HG03439 (cell line): Measurements from ENCODE around the gene LOXHD1.

Experiments used
- ATAC-seq: cut with Tn5 transposase; IDR thresholded peaks from one replicate; pipeline ENCODE4 v1.9.1; 2021; ENCODE audit warnings: mild to moderate bottlenecking, moderate library complexity; ENCODE audit not compliant: unreplicated experiment

LOXHD1 gene

DNA sequence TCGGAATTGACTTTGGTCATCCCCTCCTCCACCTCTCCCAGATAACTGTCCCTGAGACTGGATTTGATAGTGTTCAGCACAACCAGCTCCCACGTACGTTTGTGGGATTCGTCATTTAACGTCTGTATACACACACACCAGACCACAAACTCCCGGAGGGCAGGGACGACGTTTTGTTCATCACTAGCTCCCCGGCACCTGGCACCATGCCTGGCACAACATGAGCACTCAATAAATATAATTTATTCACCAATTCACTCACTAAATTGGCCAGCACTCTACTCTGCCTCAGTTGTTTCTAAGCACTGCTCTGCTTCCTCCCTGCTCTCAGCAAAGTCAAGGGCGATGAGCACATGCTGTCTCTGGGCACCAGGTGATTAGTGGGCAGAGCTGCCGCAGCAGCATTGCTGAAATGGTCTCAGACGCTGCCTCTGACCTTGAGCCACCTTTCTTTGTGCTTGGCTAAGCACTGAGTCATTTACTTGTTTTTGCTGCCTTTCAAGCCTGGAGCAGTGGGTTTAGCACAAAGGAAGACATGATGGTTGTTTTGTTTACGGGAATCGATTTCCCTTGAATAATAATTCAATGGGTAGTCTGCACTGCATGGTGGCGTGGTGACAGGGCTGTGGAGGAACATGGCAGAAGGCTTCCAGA lies 19.3 kb upstream of the LOXHD1 start:
- no peak for ATAC-seq

DNA sequence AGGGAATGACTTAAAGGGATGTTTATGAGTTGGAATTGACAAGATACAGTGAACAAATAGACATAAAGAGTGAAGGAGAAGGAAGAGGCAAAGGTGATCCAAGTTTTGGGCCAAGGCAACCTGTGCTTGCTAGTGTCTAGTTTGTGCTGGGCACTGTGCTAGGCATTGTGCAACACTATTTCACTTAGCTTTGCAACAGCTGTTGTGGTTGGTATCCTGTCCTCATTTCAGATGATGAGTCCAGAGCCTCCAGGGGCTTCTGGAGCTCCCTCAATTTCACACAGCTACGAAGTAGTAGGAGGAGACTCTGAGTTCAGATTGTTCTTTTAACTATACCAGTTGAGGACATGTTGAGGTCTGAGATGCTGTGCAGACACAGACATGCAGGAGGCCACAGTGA lies 18.1 kb upstream of the LOXHD1 start:
- no peak for ATAC-seq

GRCh38 chr18:46672062-46672970 lies 15.3 kb upstream of the LOXHD1 start:
- ATAC-seq: no peak

DNA sequence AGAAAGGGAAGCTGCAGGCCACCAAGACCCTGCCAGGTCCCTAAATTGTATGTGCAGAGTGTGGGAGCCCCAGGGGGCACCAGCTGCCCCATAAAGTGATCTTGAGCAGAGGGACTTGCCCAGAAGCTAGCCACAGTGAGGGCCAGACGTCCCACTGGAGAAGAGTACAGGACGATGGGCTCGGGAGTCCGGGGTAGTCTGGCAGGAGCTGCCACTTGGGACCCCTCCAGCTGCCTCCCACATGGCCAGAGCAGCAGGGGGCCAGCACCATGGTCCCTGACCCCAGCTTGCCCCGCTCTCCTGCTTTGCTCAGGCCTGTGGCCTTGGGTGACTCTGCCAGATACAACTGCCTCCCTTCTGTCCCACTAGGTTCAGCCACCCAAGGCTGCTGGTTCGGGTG lies 11.7 kb upstream of the LOXHD1 start:
- ATAC-seq: no peak

DNA sequence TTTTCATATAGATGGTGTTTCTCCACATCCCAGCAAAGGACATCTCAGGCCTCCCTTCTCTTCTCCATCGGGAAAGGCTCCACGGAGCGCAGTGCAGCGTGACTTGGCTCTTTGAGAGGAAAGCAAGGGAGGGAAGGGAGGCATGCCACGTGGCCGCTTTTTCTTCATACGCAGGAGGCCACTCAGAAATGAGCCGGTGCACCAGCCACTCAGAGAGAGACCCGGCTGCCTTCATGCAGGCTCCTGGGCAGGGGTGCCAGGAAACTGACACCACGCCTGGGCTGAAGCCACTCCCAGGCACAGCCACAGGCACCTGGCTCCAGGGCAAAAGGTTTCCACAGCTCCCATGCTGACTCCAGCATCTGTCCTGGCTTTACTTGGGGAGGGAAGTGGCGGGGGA lies 11.1 kb upstream of the LOXHD1 start:
- no peak for ATAC-seq

- no peak for ATAC-seq
Measured at GRCh38 chr18:46663539-46663938, 6.5 kb upstream of the LOXHD1 start.

GRCh38 chr18:46660957-46661749 lies 4.1 kb upstream of the LOXHD1 start:
- no peak for ATAC-seq

- no peak for ATAC-seq
Measured at GRCh38 chr18:46659484-46659883, 2.5 kb upstream of the LOXHD1 start.

DNA sequence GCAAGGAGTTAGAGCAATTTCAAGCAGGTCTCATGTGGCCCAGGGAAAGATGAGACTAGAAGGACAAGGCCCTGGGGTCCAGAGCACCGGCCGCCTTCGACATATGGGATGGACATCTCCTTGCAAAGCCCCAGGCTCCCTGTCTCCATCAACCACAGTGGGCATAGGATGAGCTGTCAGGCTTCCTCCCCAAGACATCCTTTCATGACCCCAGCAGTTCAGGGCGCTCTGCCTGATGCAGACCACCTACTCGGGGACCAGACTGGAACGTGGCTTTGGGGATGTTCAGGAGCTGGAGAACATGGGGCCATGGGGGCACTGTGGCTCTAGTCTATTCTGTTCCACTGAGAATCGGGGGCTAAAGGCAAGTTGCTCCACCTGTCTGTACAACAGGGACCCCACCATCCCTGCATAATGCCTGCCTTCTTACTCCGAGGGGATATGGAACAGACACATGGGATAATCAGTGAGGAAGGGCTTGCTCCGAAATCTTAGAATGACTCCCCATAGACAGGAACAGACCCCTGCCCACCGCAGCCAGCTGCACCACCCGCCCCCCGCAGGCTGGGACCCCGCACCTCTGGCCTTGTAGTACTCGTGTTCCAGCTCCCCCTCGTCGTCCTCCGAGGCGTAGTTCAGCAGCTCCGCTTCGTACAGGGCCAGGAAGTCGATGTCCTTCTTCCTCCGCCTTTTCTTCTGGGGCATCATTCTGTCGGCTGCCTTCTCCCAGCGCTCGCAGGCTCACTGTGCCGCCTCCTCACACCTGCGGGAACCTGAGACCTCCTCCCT lies 500 bp downstream of the LOXHD1 start:
- no peak for ATAC-seq

GRCh38 chr18:46652372-46652771 lies 4.6 kb downstream of the LOXHD1 start:
- no peak for ATAC-seq

DNA sequence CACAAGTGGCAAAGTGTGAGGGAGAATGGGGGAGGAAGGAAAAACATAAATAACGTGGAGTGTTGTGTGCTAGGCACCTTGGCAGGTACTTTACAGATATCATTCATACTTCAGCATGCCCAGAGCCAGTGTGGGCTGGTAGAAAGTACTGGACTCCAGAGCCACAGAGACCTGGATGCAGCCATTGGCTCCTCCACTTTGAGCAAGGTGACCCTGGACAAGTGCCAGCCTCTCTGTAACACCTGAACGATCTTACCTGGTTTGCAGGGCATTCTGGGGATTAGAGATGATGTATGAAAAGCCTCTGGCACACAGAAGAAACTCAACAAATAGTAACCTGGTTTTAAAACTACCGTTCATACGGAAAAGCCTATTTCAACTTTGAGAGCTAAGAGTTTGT lies 6.3 kb downstream of the LOXHD1 start:
- ATAC-seq: no peak

- ATAC-seq: no peak
Measured at GRCh38 chr18:46649071-46649862, 7.8 kb downstream of the LOXHD1 start.

DNA sequence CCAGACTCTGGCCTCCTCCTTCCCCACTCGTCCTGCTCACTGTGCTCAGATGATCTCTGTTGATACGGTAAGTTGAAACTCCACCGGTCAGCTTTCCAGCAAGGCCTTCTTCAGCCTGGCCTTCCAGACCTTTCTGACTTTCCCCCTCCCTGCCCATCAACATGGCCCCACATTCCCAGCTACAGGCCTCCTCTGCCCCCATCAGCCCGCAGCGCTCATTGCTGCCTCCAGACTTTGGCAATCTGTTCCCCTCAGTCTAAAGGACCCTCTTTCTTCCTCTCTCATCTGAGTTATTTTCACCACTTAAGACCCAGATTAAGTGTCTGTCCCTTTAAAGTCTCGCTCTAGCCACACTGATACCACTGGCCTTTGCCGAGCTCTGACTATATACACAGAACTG lies 10.6 kb downstream of the LOXHD1 start:
- ATAC-seq: no peak

DNA sequence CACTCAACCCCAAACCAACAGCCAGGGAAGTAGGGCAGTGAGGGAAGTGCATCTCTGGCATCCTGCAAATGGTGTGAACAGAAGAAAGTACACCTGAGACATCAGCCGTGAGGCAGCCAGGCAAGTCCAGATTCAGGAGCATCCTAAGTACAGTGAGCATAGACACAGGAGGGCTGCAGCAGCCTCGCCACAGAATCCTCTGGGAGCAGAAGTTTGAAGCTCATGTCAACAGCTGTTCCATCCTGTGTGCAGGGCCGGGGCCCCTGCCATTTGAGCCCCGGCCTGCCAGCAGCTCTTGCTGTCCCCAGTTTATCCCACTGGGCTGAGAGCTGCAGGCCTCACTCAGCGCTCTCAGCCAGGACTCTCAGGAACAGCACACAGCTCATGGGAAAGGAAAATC lies 14.5 kb downstream of the LOXHD1 start:
- ATAC-seq: no peak

DNA sequence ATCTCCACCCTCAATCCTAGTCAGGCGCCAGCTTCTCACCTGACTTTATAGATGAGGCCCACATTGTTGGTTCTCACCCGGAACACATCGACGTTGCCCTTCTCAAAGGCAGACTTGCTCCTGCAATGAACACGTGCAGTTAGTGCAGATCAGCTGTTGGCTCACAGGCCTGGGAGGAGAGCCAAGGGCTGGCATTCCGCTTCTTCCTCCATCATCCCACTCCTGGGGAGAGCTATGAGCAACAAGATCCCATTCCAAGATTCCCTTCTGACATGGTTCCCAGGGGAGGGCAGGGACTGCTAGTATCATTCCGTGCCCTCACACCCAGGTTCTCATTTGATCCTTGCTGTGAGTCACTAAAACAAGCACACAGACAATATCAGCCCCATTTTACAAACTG lies 15.1 kb downstream of the LOXHD1 start:
- no peak for ATAC-seq

DNA sequence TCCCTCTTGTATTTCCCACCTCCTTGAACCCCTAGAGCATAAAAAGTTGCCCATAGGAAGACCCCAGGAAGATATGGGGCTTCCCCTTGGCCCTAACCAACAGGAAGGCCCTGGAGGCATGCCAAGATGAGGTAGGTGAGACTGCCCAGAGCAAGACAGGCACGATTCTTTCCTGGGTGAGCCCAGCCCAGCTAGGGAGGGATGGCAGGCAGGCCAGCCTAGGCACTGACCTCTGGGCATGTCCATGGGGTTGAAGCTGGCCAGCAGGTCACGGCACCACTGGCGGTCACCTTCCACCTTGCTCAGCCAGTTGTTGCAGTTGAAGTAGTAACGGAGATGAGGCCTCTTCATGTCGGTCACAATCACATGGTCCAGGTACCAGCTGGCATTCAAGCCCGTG lies 17.6 kb downstream of the LOXHD1 start:
- ATAC-seq: no peak

GRCh38 chr18:46636040-46636630 lies 20.9 kb downstream of the LOXHD1 start:
- ATAC-seq: no peak

DNA sequence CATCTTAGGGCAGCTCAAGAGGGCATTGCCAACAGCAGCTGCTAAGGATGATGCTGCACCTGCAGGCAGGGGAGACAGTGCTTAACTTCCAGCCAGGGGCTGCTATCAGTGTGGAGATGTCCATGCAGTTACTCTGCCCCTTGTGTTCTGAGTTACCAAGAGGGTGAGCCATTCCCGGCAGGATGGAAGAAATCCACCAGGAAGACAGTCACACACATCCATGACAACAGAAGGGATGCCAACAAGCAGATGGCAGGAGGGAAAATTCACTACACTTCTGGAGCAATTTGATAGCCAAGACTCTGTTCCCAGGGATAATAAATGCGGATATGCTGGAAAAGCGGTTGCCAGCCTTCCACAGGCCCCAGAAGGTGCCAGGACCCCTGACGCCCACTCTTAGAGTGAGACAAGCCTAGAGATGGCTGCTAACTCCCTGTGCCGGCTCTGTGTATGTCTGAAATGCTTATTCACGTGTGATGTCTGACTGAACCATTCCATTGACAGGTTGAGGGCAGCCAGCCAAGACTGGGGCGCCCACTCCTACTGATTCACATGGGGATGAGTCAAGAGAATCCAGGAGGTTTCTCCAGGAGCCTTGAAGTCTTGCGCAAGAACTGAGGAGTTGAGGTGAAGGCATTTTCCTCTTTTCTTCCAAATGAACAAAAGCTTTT lies 24.5 kb downstream of the LOXHD1 start:
- no peak for ATAC-seq

GRCh38 chr18:46630991-46631390 lies 26.0 kb downstream of the LOXHD1 start:
- no peak for ATAC-seq
